ENCODE results near the gene CARD11.
A peak's percentile ranks its signal among the peaks of the same experiment; 100 is the strongest.
"Not testable (repeated sequence)": the region's sequence is repeated elsewhere in the genome, so short reads cannot be mapped to it uniquely, and the experiment has no call there.

CARD11 gene

GRCh38 chr7:2920956-2921652 lies 122.6 kb downstream of the CARD11 start:
- Mint-ChIP-seq H3K27ac (peak overlapping the region; percentile 69 to 89), H3K4me3 (no peak overlapping the region), H3K4me1 (no peaks in the 10 kb centered on the region), H3K9me3 (no peaks in the 10 kb centered on the region), H3K27me3 (no peaks in the 10 kb centered on the region)
- ATAC-seq (no peak), DNase-seq (no peak)

DNA sequence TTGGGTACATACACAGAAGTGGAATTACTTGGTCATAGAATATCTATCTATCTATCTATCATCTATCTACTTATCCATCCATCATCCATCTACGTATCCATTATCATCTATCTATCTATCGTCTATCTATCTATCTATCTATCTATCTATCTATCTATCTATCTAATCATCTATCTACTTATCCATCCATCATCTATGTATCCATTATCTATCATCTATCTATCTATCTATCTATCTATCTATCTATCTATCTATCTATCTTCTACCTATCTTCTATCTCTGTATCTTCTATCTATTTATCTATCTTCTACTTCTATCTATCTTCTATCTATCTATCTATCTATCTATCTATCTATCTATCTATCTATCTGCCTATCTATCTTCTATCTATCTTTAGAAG lies 123.2 kb downstream of the CARD11 start:
- not testable (repeated sequence) for H3K4me3 Mint-ChIP-seq, H3K27ac Mint-ChIP-seq, DNase-seq, H3K27me3 Mint-ChIP-seq, H3K9me3 Mint-ChIP-seq, ATAC-seq, H3K4me1 Mint-ChIP-seq

- Mint-ChIP-seq H3K27ac (no peak overlapping the region), H3K27me3 (no peaks in the 10 kb centered on the region), H3K4me1 (no peaks in the 10 kb centered on the region), H3K9me3 (no peaks in the 10 kb centered on the region), H3K4me3 (no peak overlapping the region)
- ATAC-seq (no peak), DNase-seq (no peak)
Observed at GRCh38 chr7:2920041-2920440, 123.6 kb downstream of the CARD11 start.

DNA sequence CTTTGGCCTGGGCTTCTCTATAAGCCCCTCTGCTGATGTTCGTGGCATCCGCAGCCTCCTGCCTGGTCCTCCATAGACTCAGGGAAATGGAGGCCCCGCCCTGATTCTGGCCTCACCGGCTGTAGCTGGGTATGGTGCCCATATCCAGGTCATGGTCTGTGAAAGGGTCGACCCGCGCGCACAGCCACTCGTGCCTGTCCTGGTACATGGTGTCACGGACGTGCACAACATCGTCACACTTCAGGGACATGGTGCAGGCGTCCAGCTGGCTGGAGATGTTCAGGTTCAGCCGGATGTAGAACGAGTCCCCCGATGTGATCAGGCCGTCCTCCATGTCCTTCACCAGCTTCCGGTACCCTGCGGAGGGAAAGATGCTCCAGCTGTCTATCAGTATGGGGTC lies 124.4 kb downstream of the CARD11 start:
- Mint-ChIP-seq H3K27ac (peak overlapping the region in 1 of 2 donors; percentile 45), H3K27me3 (no peaks in the 10 kb centered on the region), H3K4me1 (no peaks in the 10 kb centered on the region), H3K9me3 (no peaks in the 10 kb centered on the region), H3K4me3 (no peak overlapping the region)
- DNase-seq (no peak), ATAC-seq (no peak)

DNA sequence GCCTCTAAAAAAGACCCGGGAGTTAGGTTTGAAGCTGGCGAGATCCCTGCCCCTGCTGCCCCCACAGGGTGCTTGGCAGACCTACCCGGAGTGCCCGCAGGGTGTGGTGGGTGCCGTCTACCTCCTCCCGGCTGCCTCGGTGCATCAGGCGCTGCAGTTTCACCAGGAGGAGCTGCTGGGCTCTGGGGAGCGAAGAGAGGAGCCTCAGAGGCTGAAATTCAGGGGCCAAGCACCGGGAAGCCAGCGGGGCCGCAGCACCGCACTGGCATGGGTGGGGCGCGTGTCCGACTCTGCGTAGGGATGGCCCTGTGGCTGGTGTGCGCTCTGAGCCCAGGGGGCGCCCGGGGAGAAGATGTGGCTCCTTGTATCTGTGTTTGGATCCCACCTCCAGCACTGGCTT lies 125.3 kb downstream of the CARD11 start:
- peak; percentile 26 for ATAC-seq
- Mint-ChIP-seq H3K9me3 (no peaks in the 10 kb centered on the region), H3K4me3 (no peak overlapping the region), H3K4me1 (no peaks in the 10 kb centered on the region), H3K27ac (peak overlapping the region in 1 of 2 donors; percentile 63), H3K27me3 (no peaks in the 10 kb centered on the region)
- DNase-seq, result no peak

DNA sequence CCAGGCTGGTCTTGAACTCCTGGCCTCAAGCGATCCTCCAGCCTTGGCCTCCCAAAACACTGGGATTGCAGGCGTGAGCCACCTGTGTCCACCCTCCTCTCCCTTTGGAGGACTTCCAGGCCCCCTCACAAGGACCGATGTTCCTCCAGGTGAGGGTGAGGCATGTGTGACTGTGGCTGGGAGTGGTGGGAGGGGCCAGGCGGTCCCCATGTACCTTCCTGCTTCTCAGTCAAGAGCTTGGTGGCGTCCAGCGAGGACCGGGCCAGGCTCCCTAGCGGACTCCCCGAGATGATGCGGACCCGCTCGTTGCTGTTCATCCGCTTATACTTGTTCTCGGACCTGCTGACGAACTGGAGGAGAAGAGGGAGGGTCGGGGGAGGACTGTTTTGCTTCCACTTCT lies 128.6 kb downstream of the CARD11 start:
- no peaks in the 10 kb centered on the region for H3K27me3 Mint-ChIP-seq
- no peak overlapping the region for H3K27ac Mint-ChIP-seq

DNA sequence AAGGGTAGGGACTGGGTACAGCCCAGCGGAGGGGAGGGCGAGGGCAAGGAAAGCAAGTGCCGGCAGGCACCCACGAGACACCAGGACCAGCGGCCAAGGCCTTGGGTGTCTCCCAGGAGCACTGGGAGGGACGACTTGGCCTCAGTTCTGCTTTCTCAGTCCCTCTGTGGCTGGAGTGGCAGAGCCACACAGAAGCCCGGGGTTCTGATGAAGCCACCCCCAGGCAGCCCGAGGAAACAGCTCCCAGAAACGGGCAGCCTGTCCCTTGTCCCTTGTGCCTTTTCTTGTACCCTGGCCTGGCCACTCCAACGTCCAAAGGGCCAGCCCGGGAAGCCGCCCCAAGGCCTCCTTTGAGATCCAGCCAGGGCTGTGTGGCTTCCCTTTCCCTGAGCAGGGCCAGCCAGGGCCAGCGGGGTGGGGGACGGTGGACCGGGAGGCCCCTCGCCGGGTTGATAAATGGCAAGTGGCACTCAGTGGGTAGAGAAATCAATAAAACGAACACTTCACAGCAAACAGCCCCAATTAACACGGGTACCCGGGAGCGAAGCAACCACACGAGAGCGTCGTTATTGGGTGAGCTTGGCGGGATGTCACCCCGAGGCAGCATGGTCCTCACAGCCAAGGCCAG lies 129.8 kb downstream of the CARD11 start:
- Mint-ChIP-seq H3K27ac (no peak overlapping the region), H3K4me1 (no peaks in the 10 kb centered on the region), H3K9me3 (no peaks in the 10 kb centered on the region), H3K4me3 (no peak overlapping the region), H3K27me3 (no peaks in the 10 kb centered on the region)
- ATAC-seq (no peak), DNase-seq (no peak)

More for the DNA sequence above, 128.6 kb downstream of the CARD11 start:
- no peaks in the 10 kb centered on the region for H3K4me1 Mint-ChIP-seq
- no peak overlapping the region for H3K4me3 Mint-ChIP-seq
- ATAC-seq (no peak), DNase-seq (no peak)
- no peaks in the 10 kb centered on the region for H3K9me3 Mint-ChIP-seq

GRCh38 chr7:2912684-2913439 lies 130.8 kb downstream of the CARD11 start:
- H3K4me3 Mint-ChIP-seq, result no peak overlapping the region
- ATAC-seq (no peak), DNase-seq (no peak)
- H3K9me3 Mint-ChIP-seq, result no peaks in the 10 kb centered on the region
- no peaks in the 10 kb centered on the region for H3K4me1 Mint-ChIP-seq
- no peak overlapping the region for H3K27ac Mint-ChIP-seq
- no peaks in the 10 kb centered on the region for H3K27me3 Mint-ChIP-seq

DNA sequence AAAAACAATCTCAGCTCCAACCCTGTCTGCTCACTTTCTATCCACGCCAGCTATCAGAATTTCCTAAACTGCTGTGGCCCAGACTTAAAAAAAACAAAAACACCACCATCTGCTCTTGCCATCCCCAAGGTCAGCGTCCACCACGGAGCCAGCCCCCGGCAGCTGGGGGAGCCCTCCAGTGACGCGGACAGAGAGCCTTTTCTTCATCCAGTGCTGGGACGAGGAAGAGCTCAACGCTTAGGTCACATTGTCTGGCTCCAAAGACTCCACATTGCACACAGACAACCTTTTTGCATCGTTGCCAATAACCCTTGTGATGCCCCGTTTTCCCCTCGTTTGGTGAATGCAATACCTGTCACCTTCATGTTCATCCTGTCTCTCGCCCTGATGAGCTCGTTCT lies 132.2 kb downstream of the CARD11 start:
- H3K27me3 Mint-ChIP-seq, result no peaks in the 10 kb centered on the region
- ATAC-seq (no peak), DNase-seq (no peak)
- peak overlapping the region in 1 of 2 donors; percentile 49 for H3K27ac Mint-ChIP-seq
- no peaks in the 10 kb centered on the region for H3K4me1 Mint-ChIP-seq
- no peaks in the 10 kb centered on the region for H3K9me3 Mint-ChIP-seq
- H3K4me3 Mint-ChIP-seq, result no peak overlapping the region

- H3K9me3 Mint-ChIP-seq, result no peaks in the 10 kb centered on the region
- H3K4me1 Mint-ChIP-seq, result no peaks in the 10 kb centered on the region
- no peaks in the 10 kb centered on the region for H3K27me3 Mint-ChIP-seq
- DNase-seq, result no peak
- H3K4me3 Mint-ChIP-seq, result no peak overlapping the region
- H3K27ac Mint-ChIP-seq, result peak overlapping the region in 1 of 2 donors; percentile 59
- ATAC-seq, result peak; percentile 39
Observed at GRCh38 chr7:2909471-2910039, 134.1 kb downstream of the CARD11 start.

DNA sequence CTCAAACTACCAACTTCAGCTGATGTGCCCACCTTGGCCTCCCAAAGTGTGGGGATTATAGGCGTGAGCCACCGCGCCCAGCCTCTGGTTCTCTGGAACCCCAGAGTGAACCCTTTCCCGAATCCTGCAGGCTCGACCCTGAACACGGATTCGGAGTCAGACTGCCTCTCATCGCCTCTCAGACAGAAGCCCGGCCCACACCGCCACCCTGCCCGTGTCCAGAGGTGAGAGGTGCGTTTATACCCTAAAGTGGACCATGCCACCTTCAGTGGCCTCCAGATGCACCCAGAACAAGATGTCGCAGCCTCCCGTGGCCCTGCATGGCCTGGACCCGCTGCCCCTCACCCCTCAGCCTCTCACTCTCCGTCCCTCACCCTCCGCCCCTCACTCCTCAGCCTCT lies 134.6 kb downstream of the CARD11 start:
- H3K4me1 Mint-ChIP-seq, result peaks cover 3% of the 10 kb centered on the region
- H3K27me3 Mint-ChIP-seq, result no peaks in the 10 kb centered on the region
- ATAC-seq (no peak), DNase-seq (no peak)
- no peaks in the 10 kb centered on the region for H3K9me3 Mint-ChIP-seq
- no peak overlapping the region for H3K4me3 Mint-ChIP-seq
- no peak overlapping the region for H3K27ac Mint-ChIP-seq

DNA sequence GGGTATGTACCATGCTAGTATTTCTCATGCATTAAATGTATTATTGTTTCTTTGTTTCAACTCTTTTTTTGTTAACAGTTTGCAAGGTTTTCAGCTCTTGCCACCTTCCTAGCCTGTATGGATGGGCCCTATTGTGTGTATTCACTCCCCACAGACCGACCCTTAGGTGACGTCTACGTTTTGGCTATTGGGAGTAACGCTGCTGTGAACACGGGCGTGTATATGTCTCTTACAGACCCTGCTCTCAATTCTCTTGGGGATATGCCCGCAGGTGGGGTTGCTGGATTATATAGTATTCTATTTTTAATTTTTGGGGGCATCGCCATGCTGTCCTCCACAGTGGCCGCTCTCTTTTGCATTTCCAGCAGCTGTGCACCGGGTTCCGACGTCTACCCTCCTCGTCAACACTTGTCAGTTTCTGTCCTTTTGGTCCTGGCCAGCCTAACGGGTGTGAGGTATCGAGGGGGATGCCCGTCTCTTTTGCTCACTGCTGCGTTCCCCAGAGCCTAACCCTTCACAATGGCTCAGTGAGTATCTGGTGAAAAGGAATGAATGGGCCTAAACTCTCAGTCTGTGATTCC lies 135.5 kb downstream of the CARD11 start:
- Mint-ChIP-seq H3K4me3 (no peak overlapping the region), H3K27me3 (no peaks in the 10 kb centered on the region), H3K4me1 (peaks cover 12% of the 10 kb centered on the region), H3K27ac (no peak overlapping the region), H3K9me3 (no peaks in the 10 kb centered on the region)
- DNase-seq (no peak), ATAC-seq (no peak)

DNA sequence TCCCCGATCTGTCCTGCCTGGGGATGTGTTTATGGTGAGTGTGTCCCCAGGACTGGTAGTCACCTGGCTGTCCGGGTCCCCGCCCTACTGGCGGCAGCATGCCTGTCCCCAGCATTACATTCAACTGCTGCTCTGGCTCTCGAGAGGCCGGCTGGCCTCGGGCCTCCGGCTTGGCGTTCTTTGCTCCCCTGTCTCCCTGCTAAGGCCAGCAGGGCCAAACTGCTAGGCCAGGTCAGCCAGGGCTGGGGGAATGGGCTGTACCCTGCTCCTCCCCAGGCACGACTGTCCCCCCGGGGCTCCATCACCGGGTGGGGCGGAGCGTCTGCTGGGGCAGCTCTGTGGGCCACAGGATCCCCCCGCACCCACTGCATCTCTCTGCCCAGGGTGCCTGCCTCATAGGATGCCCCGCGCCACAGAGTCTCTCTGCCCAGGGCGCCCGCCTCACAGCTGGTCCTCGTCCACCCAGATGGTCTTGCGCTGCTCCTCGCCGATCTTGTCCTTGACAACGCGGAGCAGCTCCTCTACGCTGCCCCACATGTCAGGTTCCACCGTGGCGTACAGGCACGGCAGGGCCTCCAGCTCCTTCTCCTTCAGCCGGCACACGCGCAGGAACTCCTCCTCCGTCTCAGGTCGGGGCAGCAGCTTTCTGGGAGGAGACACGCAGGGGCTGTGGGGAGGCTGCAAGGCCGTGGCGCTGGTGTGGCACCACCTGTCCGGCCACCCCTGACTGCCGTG lies 137.3 kb downstream of the CARD11 start:
- H3K27ac Mint-ChIP-seq, result peak overlapping the region in 1 of 2 donors; percentile 6

DNA sequence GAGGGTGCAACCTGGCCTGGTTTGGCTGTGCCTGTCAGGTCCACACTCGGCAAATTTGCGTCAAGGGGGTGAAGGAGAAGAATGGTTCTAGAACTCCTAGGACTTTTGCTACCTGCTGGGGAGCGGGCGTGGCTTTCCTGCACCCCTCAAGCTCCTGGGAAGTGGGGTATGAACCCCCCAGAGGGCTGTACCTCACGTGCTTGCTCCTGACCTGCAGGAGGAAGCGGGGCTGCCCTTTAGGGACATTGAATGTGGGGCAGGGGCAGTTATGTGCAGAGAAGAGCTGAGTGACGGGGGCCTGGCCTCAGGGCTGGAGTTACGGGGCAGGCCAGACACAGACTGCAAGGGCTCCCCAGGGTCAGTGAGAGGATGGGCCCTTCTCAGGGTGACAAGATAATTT lies 138.2 kb downstream of the CARD11 start:
- no peak overlapping the region for H3K4me3 Mint-ChIP-seq
- H3K9me3 Mint-ChIP-seq, result no peaks in the 10 kb centered on the region
- H3K27ac Mint-ChIP-seq, result peak overlapping the region in 1 of 2 donors; percentile 71

More for the DNA sequence above, 137.3 kb downstream of the CARD11 start:
- Mint-ChIP-seq H3K4me1 (peaks cover 23% of the 10 kb centered on the region), H3K9me3 (no peaks in the 10 kb centered on the region), H3K4me3 (no peak overlapping the region), H3K27me3 (no peaks in the 10 kb centered on the region)
- ATAC-seq, result peak; percentile 27
- no peak for DNase-seq

GRCh38 chr7:2905027-2905426 lies 138.6 kb downstream of the CARD11 start:
- peaks cover 23% of the 10 kb centered on the region for H3K4me1 Mint-ChIP-seq
- H3K9me3 Mint-ChIP-seq, result no peaks in the 10 kb centered on the region
- ATAC-seq (no peak), DNase-seq (no peak)
- H3K4me3 Mint-ChIP-seq, result no peak overlapping the region
- H3K27ac Mint-ChIP-seq, result no peak overlapping the region
- H3K27me3 Mint-ChIP-seq, result no peaks in the 10 kb centered on the region

More for the DNA sequence above, 138.2 kb downstream of the CARD11 start:
- Mint-ChIP-seq H3K27me3 (no peaks in the 10 kb centered on the region), H3K4me1 (peaks cover 23% of the 10 kb centered on the region)
- DNase-seq, result no peak
- no peak for ATAC-seq

Data from stimulated activated naive CD8-positive, alpha-beta T cell treated with anti-CD3 and anti-CD28 coated beads, Interleukin-15, amount 100 ng/mL, for 72 hours (primary cell).